Spleen (tissue), 11 donors: ENCODE measurements around the gene NCKIPSD. TPM values are rescaled to one million over a fixed set of nuclear protein-coding genes. Genes with fewer than 3 reads are reported as not detected.
A peak's percentile ranks its signal among the peaks of the same experiment; 100 is the strongest.

ENCODE experiments used
- DNase-seq: peaks from one replicate; pipeline ENCODE4 v3.0.0-alpha.2; 2020
- H3K27ac ChIP-seq, 8 donors: fragments of 200-600 bp; sonication (generic) in 7 of 8; 1 replicate in 4 of 8; 2 replicates in 4 of 8; pipeline versions ENCODE4 v1.5.0 to v1.8.0; 2016 to 2021; ENCODE audit warnings: inconsistent platforms in 4 of 8, mild to moderate bottlenecking in 4 of 8, moderate library complexity in 1 of 8
- H3K27me3 ChIP-seq, 7 donors: fragments of 200-600 bp; sonication (generic) in 6 of 7; replicated peaks in 1 of 7; 1 replicate in 4 of 7; 2 replicates in 3 of 7; pipeline versions ENCODE4 v1.5.0 to v1.8.0; 2016 to 2021; ENCODE audit warnings: inconsistent platforms in 3 of 7, mild to moderate bottlenecking in 1 of 7
- H3K36me3 ChIP-seq, 6 donors: fragments of 200-600 bp; sonication (generic) in 5 of 6; 1 replicate in 4 of 6; 2 replicates in 2 of 6; pipeline versions ENCODE4 v1.5.0 to v1.8.0; 2016 to 2021; ENCODE audit warnings: inconsistent platforms in 2 of 6
- H3K4me1 ChIP-seq, 6 donors: fragments of 200-600 bp; sonication (generic) in 5 of 6; 1 replicate in 3 of 6; 2 replicates in 3 of 6; pipeline versions ENCODE4 v1.5.0 to v1.8.0; 2016 to 2021; ENCODE audit warnings: inconsistent platforms in 3 of 6
- H3K4me3 ChIP-seq, 8 donors: fragments of 200-600 bp; sonication (generic) in 7 of 8; 1 replicate in 4 of 8; 2 replicates in 4 of 8; pipeline versions ENCODE4 v1.5.0 to v1.8.0; 2016 to 2021; ENCODE audit warnings: inconsistent platforms in 4 of 8, mild to moderate bottlenecking in 4 of 8, moderate library complexity in 2 of 8
- H3K9me3 ChIP-seq, 8 donors: fragments of 200-600 bp; sonication (generic) in 7 of 8; 1 replicate in 4 of 8; 2 replicates in 4 of 8; pipeline versions ENCODE4 v1.5.0 to v1.8.0; 2016 to 2021; ENCODE audit warnings: inconsistent platforms in 4 of 8
- POLR2A ChIP-seq, 3 donors: fragments of 450-650 bp; IDR thresholded peaks; one replicate each; pipeline ENCODE4 v1.5.1; 2017; ENCODE audit warnings: antibody characterized with exemption in 3 of 3, mild to moderate bottlenecking in 1 of 3
- POLR2AphosphoS5 ChIP-seq, 3 donors: sonication (generic); formaldehyde crosslinking; IDR thresholded peaks; one replicate each; pipeline ENCODE4 v1.5.1; 2017; ENCODE audit warnings: antibody characterized with exemption in 3 of 3
- WGBS, 5 donors: extraction: QIAGEN DNeasy Blood & Tissue Kit in 3 of 5; methylation state at CpG; one replicate each; pipeline versions ENCODE4 v1.1.5 to v1.1.7; 2013 to 2018; 5-methylcytosine and 5-hydroxymethylcytosine counted together
- intact Hi-C: fragments of 100-400 bp; cut with DNase I; formaldehyde crosslinking; loops from one replicate; pipeline ENCODE4 v1.15.0; 2023; ENCODE audit warnings: low total_unique reads
- polyA plus RNA-seq, 3 donors: library from polyadenylated mRNA; stranded (reverse); fragments of 200-250 nt; gene quantifications; one replicate each; pipeline ENCODE4 v1.2.1, GENCODE V29; 2013
- total RNA-seq, 7 donors: library from RNA; depleted of rRNA in 3 of 7; stranded (reverse); fragments of >200 nt in 3 of 7; fragmentation: NEBNext Ultra II Directional in 4 of 7; extraction: Animal tissue kit (Norgen Biotek cat#: 25700) in 4 of 7; gene quantifications; one replicate each; pipeline versions ENCODE4 v1.1.0 to v1.2.1, GENCODE V29; 2016 to 2021
- TF ChIP-seq, protein P1 (sequence below), 11 experiments: fragments of 200-600 bp in 7 of 11; fragments of 450-650 bp in 4 of 11; sonication (generic) in 4 of 11; IDR thresholded peaks in 8 of 11; conservative IDR thresholded peaks in 3 of 11; 1 replicate in 7 of 11; 2 replicates in 4 of 11; pipeline versions ENCODE4 v1.4.0 to v1.8.0; 2016 to 2021; ENCODE audit warnings: antibody characterized with exemption in 11 of 11, inconsistent platforms in 4 of 11, mild to moderate bottlenecking in 1 of 11
- donor health status: healthy with polysubstance abuse.
- donor health status: DM: no; HTN: no; CAD: no; lungs with moderate emphysema.
- donor health status: DM: no; HTN: no; CAD: no.
- donor health status: Bipolar disorder and iron deficiency.
- donor health status: healthy.
- donor health status: DM: no; HTN: no; CAD: no.
- donor health status: DM: yes; HTN: yes; CAD: no.

Gene NCKIPSD
- total and polyA plus RNA-seq, 10 donors, result 5.9 to 33.9 (median 17.8) TPM

DNA sequence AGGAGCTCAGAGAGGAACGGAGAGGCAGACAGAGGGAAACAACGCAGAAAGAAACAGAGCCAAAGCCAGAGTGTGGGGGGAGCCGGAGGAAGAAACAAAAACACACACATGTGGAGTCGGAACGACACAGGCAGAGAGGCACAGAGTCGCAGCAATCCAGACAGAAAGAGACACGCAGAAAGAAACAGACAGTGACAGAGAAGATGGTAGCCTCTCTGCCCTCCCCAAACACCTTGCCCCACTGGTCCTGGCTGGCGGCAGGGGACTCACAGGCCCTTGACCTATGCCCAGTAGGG lies 1.7 kb downstream of the NCKIPSD start:
- DNase-seq, result no peak
- Histone ChIP-seq H3K4me3 (peak overlapping the region in 3 of 8 donors; percentile 78 to 94 (median 81)), H3K36me3 (peaks cover 4 to 58% (median 41%) of the 10 kb centered on the region in 6 donors), H3K27me3 (no peaks in the 10 kb centered on the region), H3K27ac (peak overlapping the region in 4 of 8 donors; percentile 5 to 40 (median 31)), H3K9me3 (no peaks in the 10 kb centered on the region), H3K4me1 (peaks cover 18 to 51% (median 41%) of the 10 kb centered on the region in 6 donors)
- WGBS, 5 donors, result 58 to 83% (median 71%) methylated on average over 8 of the region's 8 CpGs
- TF ChIP-seq POLR2A (IDR thresholded peaks at IDR 0.05) (no peak), POLR2AphosphoS5 (IDR thresholded peaks at IDR 0.05) (no peak)
- TF ChIP-seq, protein P1, sequence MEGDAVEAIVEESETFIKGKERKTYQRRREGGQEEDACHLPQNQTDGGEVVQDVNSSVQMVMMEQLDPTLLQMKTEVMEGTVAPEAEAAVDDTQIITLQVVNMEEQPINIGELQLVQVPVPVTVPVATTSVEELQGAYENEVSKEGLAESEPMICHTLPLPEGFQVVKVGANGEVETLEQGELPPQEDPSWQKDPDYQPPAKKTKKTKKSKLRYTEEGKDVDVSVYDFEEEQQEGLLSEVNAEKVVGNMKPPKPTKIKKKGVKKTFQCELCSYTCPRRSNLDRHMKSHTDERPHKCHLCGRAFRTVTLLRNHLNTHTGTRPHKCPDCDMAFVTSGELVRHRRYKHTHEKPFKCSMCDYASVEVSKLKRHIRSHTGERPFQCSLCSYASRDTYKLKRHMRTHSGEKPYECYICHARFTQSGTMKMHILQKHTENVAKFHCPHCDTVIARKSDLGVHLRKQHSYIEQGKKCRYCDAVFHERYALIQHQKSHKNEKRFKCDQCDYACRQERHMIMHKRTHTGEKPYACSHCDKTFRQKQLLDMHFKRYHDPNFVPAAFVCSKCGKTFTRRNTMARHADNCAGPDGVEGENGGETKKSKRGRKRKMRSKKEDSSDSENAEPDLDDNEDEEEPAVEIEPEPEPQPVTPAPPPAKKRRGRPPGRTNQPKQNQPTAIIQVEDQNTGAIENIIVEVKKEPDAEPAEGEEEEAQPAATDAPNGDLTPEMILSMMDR (IDR thresholded peaks at IDR 0.05 in 8 of 11, conservative IDR thresholded peaks at IDR 0.05 in 3 of 11), result no peak
- intact Hi-C loops, result no loop called here

DNA sequence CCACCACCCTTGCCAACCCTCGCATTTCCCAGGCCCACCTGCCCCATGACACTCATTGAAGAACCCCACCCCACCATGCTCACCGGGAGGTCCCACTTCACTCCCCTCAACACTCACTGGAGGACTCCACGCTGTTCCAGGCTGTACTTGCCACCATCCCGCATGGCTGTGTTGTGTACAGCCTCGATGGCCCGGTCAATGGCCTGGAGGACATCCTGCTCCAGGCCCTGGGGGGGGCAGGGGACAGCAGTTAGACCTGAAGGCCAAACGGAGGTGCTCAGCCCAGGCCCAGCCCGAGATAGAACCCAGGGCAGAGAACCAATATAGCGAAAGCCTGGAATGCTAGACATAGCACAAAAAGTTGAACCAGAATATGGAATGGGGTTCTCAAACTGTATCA lies 2.9 kb downstream of the NCKIPSD start:
- Histone ChIP-seq H3K27ac (peak overlapping the region in 1 of 8 donors; percentile 0), H3K36me3 (peaks cover 0 to 58% (median 39%) of the 10 kb centered on the region in 6 donors), H3K4me1 (peaks cover 18 to 51% (median 41%) of the 10 kb centered on the region in 6 donors), H3K27me3 (no peaks in the 10 kb centered on the region), H3K4me3 (no peak overlapping the region), H3K9me3 (no peaks in the 10 kb centered on the region)
- 82 to 98% (median 89%) methylated on average over 9 of the region's 9 CpGs for WGBS, 5 donors
- intact Hi-C loops, result no loop called here
- no peak for TF ChIP-seq POLR2A (IDR thresholded peaks at IDR 0.05)
- no peak for TF ChIP-seq POLR2AphosphoS5 (IDR thresholded peaks at IDR 0.05)
- TF ChIP-seq, protein P1 (IDR thresholded peaks at IDR 0.05 in 8 of 11, conservative IDR thresholded peaks at IDR 0.05 in 3 of 11), result no peak
- no peak for DNase-seq

DNA sequence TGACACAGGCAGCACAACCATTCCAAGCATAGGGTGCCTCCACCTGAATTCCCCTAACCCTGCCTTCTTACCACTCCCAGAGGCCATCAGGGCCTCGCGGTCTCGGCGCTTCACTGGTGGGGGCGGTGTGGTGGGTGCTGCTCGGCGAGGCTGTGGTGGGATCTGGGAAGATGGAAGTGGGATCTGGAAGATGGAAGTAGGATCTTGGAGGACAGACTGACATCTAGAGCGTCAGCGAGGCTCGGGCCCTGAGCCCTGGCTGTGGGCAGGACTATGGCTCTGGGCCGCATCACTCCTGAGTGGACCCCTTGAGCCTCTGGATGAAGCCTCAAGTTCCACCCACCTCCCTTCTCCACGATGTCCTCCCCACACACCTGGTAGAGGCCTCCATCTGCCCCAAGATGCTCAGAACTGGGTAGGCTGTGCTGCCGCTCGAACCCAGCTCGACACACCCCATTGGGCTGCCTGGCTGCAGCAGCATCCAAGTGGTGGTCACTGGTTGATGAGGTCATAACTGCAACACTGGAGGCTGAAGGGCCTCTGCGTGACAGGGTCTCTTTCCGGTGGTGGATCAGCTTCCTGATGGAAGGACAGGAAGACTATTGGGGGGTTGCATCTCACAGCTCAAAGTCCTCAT lies 3.6 kb downstream of the NCKIPSD start:
- DNase-seq, result peak; percentile 61
- intact Hi-C loops, result no loop called here
- H3K36me3 ChIP-seq, result peaks cover 0 to 58% (median 33%) of the 10 kb centered on the region in 6 donors
- H3K4me3 ChIP-seq, result no peak overlapping the region
- peaks cover 18 to 51% (median 41%) of the 10 kb centered on the region in 6 donors for H3K4me1 ChIP-seq
- H3K27me3 ChIP-seq, result no peaks in the 10 kb centered on the region
- no peak overlapping the region for H3K27ac ChIP-seq
- no peak for TF ChIP-seq POLR2A (IDR thresholded peaks at IDR 0.05)
- TF ChIP-seq POLR2AphosphoS5 (IDR thresholded peaks at IDR 0.05), result no peak
- TF ChIP-seq, protein P1 (IDR thresholded peaks at IDR 0.05 in 8 of 11, conservative IDR thresholded peaks at IDR 0.05 in 3 of 11), result no peak
- 95 to 97% (median 96%) methylated on average over 12 to 17 of the region's 17 CpGs for WGBS, 5 donors
- H3K9me3 ChIP-seq, result no peaks in the 10 kb centered on the region

DNA sequence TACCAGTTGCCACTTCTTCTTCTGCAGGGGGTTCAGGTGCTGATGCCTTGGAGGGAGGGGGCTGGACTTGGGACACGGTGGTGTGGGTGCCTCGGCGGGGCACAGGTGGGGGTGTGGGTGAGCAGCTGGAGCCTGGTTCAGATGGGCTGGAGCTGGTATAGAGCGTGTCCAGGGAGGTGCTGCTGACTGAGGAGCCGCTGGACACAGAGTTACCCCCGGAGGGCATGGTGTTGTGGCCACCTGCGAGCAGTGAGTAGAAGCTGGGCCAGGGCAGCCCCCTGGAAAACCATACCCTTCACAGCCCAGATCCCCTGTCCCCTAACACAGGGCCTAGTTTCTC lies 4.2 kb downstream of the NCKIPSD start:
- no peak for DNase-seq

More for the DNA sequence above, 4.2 kb downstream of the NCKIPSD start:
- peaks cover 0 to 63% (median 33%) of the 10 kb centered on the region in 6 donors for H3K36me3 ChIP-seq
- peaks cover 18 to 48% (median 38%) of the 10 kb centered on the region in 6 donors for H3K4me1 ChIP-seq
- H3K9me3 ChIP-seq, result no peaks in the 10 kb centered on the region
- no peaks in the 10 kb centered on the region for H3K27me3 ChIP-seq
- WGBS, 5 donors, result 93 to 99% (median 96%) methylated on average over 4 to 7 of the region's 7 CpGs
- no peak overlapping the region for H3K27ac ChIP-seq
- intact Hi-C loops, result no loop called here
- no peak overlapping the region for H3K4me3 ChIP-seq
- TF ChIP-seq POLR2AphosphoS5 (IDR thresholded peaks at IDR 0.05) (no peak), POLR2A (IDR thresholded peaks at IDR 0.05) (no peak)
- TF ChIP-seq, protein P1 (IDR thresholded peaks at IDR 0.05 in 8 of 11, conservative IDR thresholded peaks at IDR 0.05 in 3 of 11), result no peak
